HUES64 (cell line): Measurements from ENCODE around the gene TEX50. TPM values are rescaled to one million over a fixed set of nuclear protein-coding genes. Genes with fewer than 3 reads are reported as not detected.
"Not testable (repeated sequence)": the region's sequence is repeated elsewhere in the genome, so short reads cannot be mapped to it uniquely, and the experiment has no call there.

Experiments used
- H3K27ac ChIP-seq: 2 replicates; pipeline ENCODE4 v1.7.0; 2013; ENCODE audit warnings: low read depth, low read length, inconsistent platforms
- H3K27me3 ChIP-seq: 2 replicates; pipeline ENCODE4 v1.6.1; 2013; ENCODE audit warnings: mild to moderate bottlenecking, low read length; ENCODE audit not compliant: insufficient read depth
- H3K36me3 ChIP-seq: 2 replicates; pipeline ENCODE4 v1.6.1; 2013; ENCODE audit warnings: mild to moderate bottlenecking, low read length; ENCODE audit not compliant: insufficient read depth
- H3K4me1 ChIP-seq: 2 replicates; pipeline ENCODE4 v1.6.1; 2013; ENCODE audit warnings: mild to moderate bottlenecking, low read length, moderate library complexity; ENCODE audit not compliant: insufficient read depth
- H3K4me3 ChIP-seq: 2 replicates; pipeline ENCODE4 v1.5.1; 2013; ENCODE audit warnings: mild to moderate bottlenecking, low read length, moderate library complexity
- H3K9ac ChIP-seq: 2 replicates; pipeline ENCODE4 v1.6.1; 2013; ENCODE audit warnings: mild to moderate bottlenecking, low read depth, low read length
- H3K9me3 ChIP-seq: 2 replicates; pipeline ENCODE4 v1.6.1; 2013; ENCODE audit warnings: low read depth, low read length; ENCODE audit not compliant: insufficient read depth
- WGBS: fragments of 150-250, 120-280 bp; methylation state at CpG from one replicate; pipeline ENCODE4 v1.1.7; 2013; ENCODE audit warnings: missing lambda C conversion rate; 5-methylcytosine and 5-hydroxymethylcytosine counted together
- polyA plus RNA-seq, 2 experiments: library from polyadenylated mRNA; stranded (reverse); fragments of 50-300 nt; gene quantifications; one replicate each; pipeline ENCODE4 v1.2.3, GENCODE V29; 2013

Gene TEX50
- polyA plus RNA-seq (2013, experiment 1 of 2) = not detected
- polyA plus RNA-seq (2013, experiment 2 of 2) = not detected

- H3K9ac ChIP-seq = no peak within 1 kb of the TSS
- H3K27ac ChIP-seq = no peak within 1 kb of the TSS
- H3K4me1 ChIP-seq = no peaks in the 10 kb centered on the region
- H3K4me3 ChIP-seq = no peak within 1 kb of the TSS
- peaks cover 19% of the 10 kb centered on the region for H3K9me3 ChIP-seq
- no peaks in the 10 kb centered on the region for H3K36me3 ChIP-seq
- WGBS = no CpG with 5 or more reads among the region's 1 CpG
- H3K27me3 ChIP-seq = no peaks in the 10 kb centered on the region
These were observed at the start of gene TEX50 for GRCh38 chr1:173635116-173635515. TEX50 (plus strand) TSS chr1:173635338; CDS start chr1:173635522, 184 bp downstream.

GRCh38 chr1:173590557-173590956, 44.6 kb upstream of the TEX50 start:
- 87% methylated on average over 1 of the region's 1 CpG for WGBS
- no peak overlapping the region for H3K9ac ChIP-seq
- H3K27ac ChIP-seq = no peak overlapping the region
- H3K4me3 ChIP-seq = no peak overlapping the region
- H3K4me1 ChIP-seq = no peaks in the 10 kb centered on the region
- no peaks in the 10 kb centered on the region for H3K27me3 ChIP-seq
- no peaks in the 10 kb centered on the region for H3K36me3 ChIP-seq
- no peaks in the 10 kb centered on the region for H3K9me3 ChIP-seq

GRCh38 chr1:173591138-173591537, 44.0 kb upstream of the TEX50 start:
- H3K9me3 ChIP-seq, H3K4me1 ChIP-seq, H3K27ac ChIP-seq, H3K27me3 ChIP-seq, H3K9ac ChIP-seq, H3K36me3 ChIP-seq, H3K4me3 ChIP-seq: not testable (repeated sequence)
- WGBS = 99% methylated on average over 5 of the region's 5 CpGs

- Histone ChIP-seq H3K9me3 (no peaks in the 10 kb centered on the region; the same call in 1 of the 2 replicates), H3K27ac (no peak overlapping the region)
- WGBS = 100% methylated on average over 2 of the region's 3 CpGs
These were observed 38.9 kb upstream of the TEX50 start for GRCh38 chr1:173596097-173596825.

GRCh38 chr1:173601588-173601987, 33.5 kb upstream of the TEX50 start:
- Histone ChIP-seq H3K4me3 (no peak overlapping the region), H3K9me3 (no peaks in the 10 kb centered on the region; the same call in 1 of the 2 replicates), H3K9ac (no peak overlapping the region), H3K27ac (no peak overlapping the region), H3K36me3 (no peaks in the 10 kb centered on the region), H3K27me3 (no peaks in the 10 kb centered on the region), H3K4me1 (no peaks in the 10 kb centered on the region)
- WGBS = 93% methylated on average over 2 of the region's 2 CpGs

More at GRCh38 chr1:173596097-173596825, 38.9 kb upstream of the TEX50 start:
- Histone ChIP-seq H3K27me3 (no peaks in the 10 kb centered on the region), H3K4me1 (no peaks in the 10 kb centered on the region), H3K4me3 (no peak overlapping the region), H3K9ac (no peak overlapping the region), H3K36me3 (no peaks in the 10 kb centered on the region)

- no peak within 1 kb of the TSS for H3K4me3 ChIP-seq
- no peaks in the 10 kb centered on the region for H3K36me3 ChIP-seq
- H3K4me1 ChIP-seq = no peaks in the 10 kb centered on the region
- WGBS = 88% methylated on average over 4 of the region's 5 CpGs
- H3K27ac ChIP-seq = no peak within 1 kb of the TSS
- H3K27me3 ChIP-seq = no peaks in the 10 kb centered on the region
- no peak within 1 kb of the TSS for H3K9ac ChIP-seq
- no peaks in the 10 kb centered on the region for H3K9me3 ChIP-seq
These were observed 32.0 kb upstream of the TEX50 start, which contains the start of gene SLC9C2 for GRCh38 chr1:173603056-173603591. SLC9C2 (minus strand) TSS chr1:173603072; CDS start chr1:173601776, 1,296 bp downstream.

GRCh38 chr1:173608503-173609216, 26.5 kb upstream of the TEX50 start:
- Histone ChIP-seq H3K36me3 (no peaks in the 10 kb centered on the region), H3K27ac (no peak overlapping the region), H3K4me1 (no peaks in the 10 kb centered on the region), H3K9me3 (peaks cover 28% of the 10 kb centered on the region), H3K4me3 (no peak overlapping the region), H3K27me3 (no peaks in the 10 kb centered on the region), H3K9ac (no peak overlapping the region)
- WGBS = 93% methylated on average over 3 of the region's 4 CpGs

- not testable (repeated sequence) for H3K4me3 ChIP-seq, H3K27me3 ChIP-seq, H3K9ac ChIP-seq, H3K36me3 ChIP-seq, H3K27ac ChIP-seq, H3K4me1 ChIP-seq
- peaks cover 34% of the 10 kb centered on the region for H3K9me3 ChIP-seq
- WGBS = 94% methylated on average over 32 of the region's 32 CpGs
These were observed 22.1 kb upstream of the TEX50 start for GRCh38 chr1:173613086-173613485.

- Histone ChIP-seq H3K27ac (no peak overlapping the region), H3K9me3 (peaks cover 9% of the 10 kb centered on the region; the same call in 1 of the 2 replicates), H3K27me3 (no peaks in the 10 kb centered on the region), H3K4me3 (no peak overlapping the region), H3K36me3 (no peaks in the 10 kb centered on the region), H3K4me1 (no peaks in the 10 kb centered on the region), H3K9ac (no peak overlapping the region)
- 92% methylated on average over 3 of the region's 4 CpGs for WGBS
These were observed 18.3 kb upstream of the TEX50 start for GRCh38 chr1:173616859-173617258.

- no peaks in the 10 kb centered on the region for H3K4me1 ChIP-seq
- no peaks in the 10 kb centered on the region for H3K27me3 ChIP-seq
- no peaks in the 10 kb centered on the region for H3K36me3 ChIP-seq
- H3K9me3 ChIP-seq = no peaks in the 10 kb centered on the region
- no peak overlapping the region for H3K4me3 ChIP-seq
- H3K27ac ChIP-seq = no peak overlapping the region
- no peak overlapping the region for H3K9ac ChIP-seq
These were observed 7.9 kb upstream of the TEX50 start for GRCh38 chr1:173627269-173627668.

GRCh38 chr1:173628888-173629287, 6.2 kb upstream of the TEX50 start:
- H3K27ac ChIP-seq = no peak overlapping the region
- no peaks in the 10 kb centered on the region for H3K9me3 ChIP-seq
- H3K4me1 ChIP-seq = no peaks in the 10 kb centered on the region
- no peak overlapping the region for H3K9ac ChIP-seq
- no peaks in the 10 kb centered on the region for H3K36me3 ChIP-seq
- no peaks in the 10 kb centered on the region for H3K27me3 ChIP-seq
- 86% methylated on average over 3 of the region's 3 CpGs for whole genome bisulfite sequencing
- H3K4me3 ChIP-seq = no peak overlapping the region
